Measurements from ENCODE around the gene NLN.

The NLN gene

DNA sequence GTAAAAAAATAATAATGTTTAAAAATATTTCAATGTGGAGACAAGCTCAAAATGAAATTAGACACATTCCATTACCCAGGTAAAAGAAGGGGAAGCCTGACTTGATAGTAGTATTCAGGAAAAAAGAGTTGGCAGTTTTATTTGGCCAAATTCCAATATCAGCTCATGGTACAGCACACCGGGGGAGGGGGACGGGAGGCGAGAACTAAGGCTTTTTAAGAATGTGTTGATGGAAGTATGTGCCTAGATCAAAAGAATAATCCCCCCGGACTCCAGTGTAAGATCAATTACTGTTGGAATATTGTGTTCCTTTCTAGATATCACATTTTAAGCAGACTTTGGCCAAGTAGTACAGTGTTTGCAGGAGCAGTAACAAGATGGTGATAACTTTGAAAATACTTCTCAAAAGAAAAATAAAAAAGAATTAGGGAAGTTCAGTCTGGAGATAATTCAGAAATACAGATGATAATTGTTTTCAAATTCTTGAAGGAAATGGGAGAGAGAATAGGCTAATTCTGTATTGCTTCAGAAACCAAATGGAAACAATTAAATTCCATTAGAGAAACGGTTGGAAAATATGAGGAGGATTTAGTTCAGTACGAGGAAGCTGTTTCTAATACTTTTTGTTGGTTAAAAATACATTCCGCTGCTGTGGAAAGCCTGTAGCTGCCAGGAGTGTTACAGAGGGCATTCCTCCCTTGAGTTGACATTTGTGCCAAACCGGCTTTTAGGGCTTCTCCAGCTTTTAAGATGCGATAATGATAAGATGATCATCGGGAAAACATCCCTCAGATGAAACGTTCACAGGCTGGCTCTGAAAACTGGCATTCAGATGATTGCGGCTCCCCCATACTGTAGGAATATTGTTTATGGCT is 106.3 kb downstream of the NLN start:
- Histone ChIP-seq H3K4me2 (ENCODE audit: low read depth, low read length, poor library complexity, severe bottlenecking) (no peak overlapping the region), H3F3A (ENCODE audit: low read depth) (peaks cover 4% of the 10 kb centered on the region; the same call in 1 of the 2 replicates), H3K9me3 (ENCODE audit: insufficient read depth, low read depth, low read length) (no peaks in the 10 kb centered on the region), H3K36me3 (ENCODE audit: insufficient read depth, low read length) (no peaks in the 10 kb centered on the region), H4K20me1 (ENCODE audit: insufficient read depth, low read length, poor library complexity, severe bottlenecking) (no peaks in the 10 kb centered on the region), H3K4me1 (ENCODE audit: insufficient read depth, low read length, poor library complexity, severe bottlenecking) (peaks cover 22% of the 10 kb centered on the region), H2AFZ (ENCODE audit: low read length) (no peak overlapping the region), H3K27me3 (ENCODE audit: insufficient read depth, low read length, poor library complexity, severe bottlenecking) (no peaks in the 10 kb centered on the region), H3K79me2 (ENCODE audit: insufficient read depth, low read length) (no peaks in the 10 kb centered on the region), H3K4me3 (ENCODE audit: low read length, poor library complexity, severe bottlenecking) (no peak overlapping the region), H3K9me2 (replicated peaks; ENCODE audit: low read depth, low read length) (no peaks in the 10 kb centered on the region), H3K9ac (ENCODE audit: low read depth, low read length, poor library complexity, severe bottlenecking) (no peak overlapping the region)
- TF ChIP-seq EZH2phosphoT487 (IDR thresholded peaks at IDR 0.05; ENCODE audit: borderline replicate concordance), result no peak
- TF ChIP-seq, protein P1, sequence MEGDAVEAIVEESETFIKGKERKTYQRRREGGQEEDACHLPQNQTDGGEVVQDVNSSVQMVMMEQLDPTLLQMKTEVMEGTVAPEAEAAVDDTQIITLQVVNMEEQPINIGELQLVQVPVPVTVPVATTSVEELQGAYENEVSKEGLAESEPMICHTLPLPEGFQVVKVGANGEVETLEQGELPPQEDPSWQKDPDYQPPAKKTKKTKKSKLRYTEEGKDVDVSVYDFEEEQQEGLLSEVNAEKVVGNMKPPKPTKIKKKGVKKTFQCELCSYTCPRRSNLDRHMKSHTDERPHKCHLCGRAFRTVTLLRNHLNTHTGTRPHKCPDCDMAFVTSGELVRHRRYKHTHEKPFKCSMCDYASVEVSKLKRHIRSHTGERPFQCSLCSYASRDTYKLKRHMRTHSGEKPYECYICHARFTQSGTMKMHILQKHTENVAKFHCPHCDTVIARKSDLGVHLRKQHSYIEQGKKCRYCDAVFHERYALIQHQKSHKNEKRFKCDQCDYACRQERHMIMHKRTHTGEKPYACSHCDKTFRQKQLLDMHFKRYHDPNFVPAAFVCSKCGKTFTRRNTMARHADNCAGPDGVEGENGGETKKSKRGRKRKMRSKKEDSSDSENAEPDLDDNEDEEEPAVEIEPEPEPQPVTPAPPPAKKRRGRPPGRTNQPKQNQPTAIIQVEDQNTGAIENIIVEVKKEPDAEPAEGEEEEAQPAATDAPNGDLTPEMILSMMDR (conservative IDR thresholded peaks at IDR 0.05; ENCODE audit: low read length), result no peak

DNA sequence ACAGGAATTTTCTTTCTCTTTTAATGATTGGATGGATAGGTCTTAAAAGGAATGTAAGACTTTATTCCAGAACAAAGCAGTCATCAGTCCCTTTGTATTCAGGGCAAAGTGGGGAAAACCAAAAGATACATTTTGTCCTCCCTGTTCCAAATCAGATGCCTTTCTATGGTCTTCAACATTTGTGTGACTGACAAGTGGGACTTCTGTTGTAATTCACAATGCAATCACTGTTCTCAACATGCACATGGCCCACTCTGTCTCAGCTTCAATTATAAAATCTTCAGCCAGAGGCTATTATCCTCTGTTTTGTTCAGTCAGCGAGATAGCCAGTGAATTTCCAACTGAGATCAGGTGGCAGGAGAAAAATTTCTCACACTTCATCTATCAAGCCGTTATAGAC is 108.9 kb downstream of the NLN start:
- H2AFZ ChIP-seq (ENCODE audit: low read length), result no peak overlapping the region
- H4K20me1 ChIP-seq (ENCODE audit: insufficient read depth, low read length, poor library complexity, severe bottlenecking), result no peaks in the 10 kb centered on the region
- H3K9me2 ChIP-seq (replicated peaks; ENCODE audit: low read depth, low read length), result no peaks in the 10 kb centered on the region
- no peak overlapping the region for H3K4me2 ChIP-seq (ENCODE audit: low read depth, low read length, poor library complexity, severe bottlenecking)
- no peaks in the 10 kb centered on the region for H3K79me2 ChIP-seq (ENCODE audit: insufficient read depth, low read length)
- H3F3A ChIP-seq (ENCODE audit: low read depth), result no peaks in the 10 kb centered on the region
- no peak overlapping the region for H3K9ac ChIP-seq (ENCODE audit: low read depth, low read length, poor library complexity, severe bottlenecking)
- H3K4me3 ChIP-seq (ENCODE audit: low read length, poor library complexity, severe bottlenecking), result no peak overlapping the region
- no peaks in the 10 kb centered on the region for H3K9me3 ChIP-seq (ENCODE audit: insufficient read depth, low read depth, low read length)
- H3K36me3 ChIP-seq (ENCODE audit: insufficient read depth, low read length), result no peaks in the 10 kb centered on the region
- TF ChIP-seq EZH2phosphoT487 (IDR thresholded peaks at IDR 0.05; ENCODE audit: borderline replicate concordance), result no peak
- TF ChIP-seq, protein P1 (conservative IDR thresholded peaks at IDR 0.05; ENCODE audit: low read length), result no peak
- H3K27me3 ChIP-seq (ENCODE audit: insufficient read depth, low read length, poor library complexity, severe bottlenecking), result no peaks in the 10 kb centered on the region
- H3K4me1 ChIP-seq (ENCODE audit: insufficient read depth, low read length, poor library complexity, severe bottlenecking), result peaks cover 14% of the 10 kb centered on the region

DNA sequence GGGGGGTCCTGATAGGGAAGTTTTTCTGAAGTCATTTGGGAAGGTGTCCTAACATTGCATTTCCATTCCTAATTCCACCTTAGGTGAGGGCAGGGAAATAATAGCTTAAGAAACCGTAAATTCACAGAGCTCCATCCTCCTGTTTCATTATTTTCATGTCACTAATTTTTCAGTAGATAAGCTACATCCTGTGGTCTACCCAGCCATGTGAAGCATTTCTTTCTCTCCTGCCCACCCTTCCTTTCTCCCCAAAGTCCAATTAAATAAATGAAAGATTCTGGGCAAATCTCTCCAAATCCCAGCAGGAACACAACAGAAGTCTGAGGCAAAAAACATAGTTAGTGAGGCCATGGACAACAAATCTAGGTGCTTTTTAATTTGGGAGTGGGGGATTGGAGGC is 109.3 kb downstream of the NLN start:
- H3K9ac ChIP-seq (ENCODE audit: low read depth, low read length, poor library complexity, severe bottlenecking), result no peak overlapping the region
- no peak overlapping the region for H3K4me2 ChIP-seq (ENCODE audit: low read depth, low read length, poor library complexity, severe bottlenecking)
- TF ChIP-seq, protein P1 (conservative IDR thresholded peaks at IDR 0.05; ENCODE audit: low read length), result no peak
- no peak for TF ChIP-seq EZH2phosphoT487 (IDR thresholded peaks at IDR 0.05; ENCODE audit: borderline replicate concordance)
- no peaks in the 10 kb centered on the region for H3K27me3 ChIP-seq (ENCODE audit: insufficient read depth, low read length, poor library complexity, severe bottlenecking)
- no peaks in the 10 kb centered on the region for H3K36me3 ChIP-seq (ENCODE audit: insufficient read depth, low read length)
- no peaks in the 10 kb centered on the region for H3K79me2 ChIP-seq (ENCODE audit: insufficient read depth, low read length)
- no peak overlapping the region for H3K4me3 ChIP-seq (ENCODE audit: low read length, poor library complexity, severe bottlenecking)
- no peaks in the 10 kb centered on the region for H3K9me2 ChIP-seq (replicated peaks; ENCODE audit: low read depth, low read length)
- peaks cover 10% of the 10 kb centered on the region for H3K4me1 ChIP-seq (ENCODE audit: insufficient read depth, low read length, poor library complexity, severe bottlenecking)
- H3F3A ChIP-seq (ENCODE audit: low read depth), result no peaks in the 10 kb centered on the region
- no peaks in the 10 kb centered on the region for H3K9me3 ChIP-seq (ENCODE audit: insufficient read depth, low read depth, low read length)
- no peak overlapping the region for H2AFZ ChIP-seq (ENCODE audit: low read length)
- no peaks in the 10 kb centered on the region for H4K20me1 ChIP-seq (ENCODE audit: insufficient read depth, low read length, poor library complexity, severe bottlenecking)
